ENCODE results near the gene PLPP4.

Gene PLPP4

GRCh38 chr10:120456626-120457430 lies at the start of gene PLPP4:
Gene PLPP4 (plus strand): TSS chr10:120457227. CDS start chr10:120457306, 79 bp downstream.
- DNase-seq (ENCODE audit: low spot score): no peak

- no peak for DNase-seq (ENCODE audit: low spot score)
Observed at GRCh38 chr10:120409816-120410215, 47.2 kb upstream of the PLPP4 start.

- no peak for DNase-seq (ENCODE audit: low spot score)
Observed at GRCh38 chr10:120414946-120415345, 42.1 kb upstream of the PLPP4 start.

- no peak for DNase-seq (ENCODE audit: low spot score)
Observed at GRCh38 chr10:120415709-120416330, 41.2 kb upstream of the PLPP4 start.

- DNase-seq (ENCODE audit: low spot score): no peak
Observed at GRCh38 chr10:120420421-120420820, 36.6 kb upstream of the PLPP4 start.

- DNase-seq (ENCODE audit: low spot score): no peak
Observed at GRCh38 chr10:120421250-120421649, 35.8 kb upstream of the PLPP4 start.

- DNase-seq (ENCODE audit: low spot score): no peak
Observed at GRCh38 chr10:120422457-120422856, 34.6 kb upstream of the PLPP4 start.

GRCh38 chr10:120423431-120424197 lies 33.4 kb upstream of the PLPP4 start:
- DNase-seq (ENCODE audit: low spot score): peak; percentile 11

- DNase-seq (ENCODE audit: low spot score): no peak
Observed at GRCh38 chr10:120424198-120424464, 32.9 kb upstream of the PLPP4 start.

GRCh38 chr10:120426306-120426705 lies 30.7 kb upstream of the PLPP4 start:
- no peak for DNase-seq (ENCODE audit: low spot score)

- no peak for DNase-seq (ENCODE audit: low spot score)
Observed at GRCh38 chr10:120428754-120429153, 28.3 kb upstream of the PLPP4 start.

GRCh38 chr10:120429395-120429794 lies 27.6 kb upstream of the PLPP4 start:
- no peak for DNase-seq (ENCODE audit: low spot score)

- DNase-seq (ENCODE audit: low spot score): no peak
Observed at GRCh38 chr10:120431251-120431651, 25.8 kb upstream of the PLPP4 start.

- DNase-seq (ENCODE audit: low spot score): no peak
Observed at GRCh38 chr10:120432209-120432608, 24.8 kb upstream of the PLPP4 start.

GRCh38 chr10:120433141-120433540 lies 23.9 kb upstream of the PLPP4 start:
- DNase-seq (ENCODE audit: low spot score): no peak

GRCh38 chr10:120436439-120437112 lies 20.5 kb upstream of the PLPP4 start:
- DNase-seq (ENCODE audit: low spot score): no peak

- no peak for DNase-seq (ENCODE audit: low spot score)
Observed at GRCh38 chr10:120437541-120437940, 19.5 kb upstream of the PLPP4 start.

GRCh38 chr10:120451968-120452367 lies 5.1 kb upstream of the PLPP4 start:
- no peak for DNase-seq (ENCODE audit: low spot score)

GRCh38 chr10:120453319-120453718 lies 3.7 kb upstream of the PLPP4 start:
- no peak for DNase-seq (ENCODE audit: low spot score)

GRCh38 chr10:120453886-120454285 lies 3.1 kb upstream of the PLPP4 start:
- no peak for DNase-seq (ENCODE audit: low spot score)

GRCh38 chr10:120455004-120455403 lies 2.0 kb upstream of the PLPP4 start:
- DNase-seq (ENCODE audit: low spot score): no peak

GRCh38 chr10:120455606-120456005 lies 1.4 kb upstream of the PLPP4 start:
- no peak for DNase-seq (ENCODE audit: low spot score)
